PC-3 (cell line): ENCODE measurements around the gene DLG2. TPM values are rescaled to one million over a fixed set of nuclear protein-coding genes. Genes with fewer than 3 reads are reported as not detected.

Experiments
- ATAC-seq: fragments of 200-7000 bp; cut with Tn5 transposase; 2 replicates; pipeline ENCODE4 v1.9.1; 2020; ENCODE audit warnings: mild to moderate bottlenecking, moderate library complexity
- BruUV-seq: library from RNA; stranded (reverse); fragments of 400-500 nt; replicated peaks from 2 replicates; lab custom pipeline; 2021; lab: Mats Ljungman, UMichigan
- CTCF ChIA-PET: fragments of 300-600 bp; sonication (Branson Sonifier 250); formaldehyde crosslinking; loops from one replicate; lab custom pipeline; 2022; ENCODE audit warnings: antibody characterized with exemption; lab: Charles Lee
- POLR2A ChIA-PET: fragments of 300-600 bp; sonication (Branson Sonifier 250); formaldehyde crosslinking; loops from one replicate; lab custom pipeline; 2022; ENCODE audit warnings: antibody characterized with exemption; ENCODE audit not compliant: unreplicated experiment; lab: Charles Lee
- DNase-seq: peaks from one replicate; pipeline ENCODE4 v3.0.0-alpha.2; 2015
- H2AFZ ChIP-seq: fragments of 300-600 bp; sonication (generic); 2 replicates; pipeline ENCODE4 v1.6.0; 2016; ENCODE audit warnings: antibody characterized with exemption, low read length
- H3F3A ChIP-seq: fragments of 300-600 bp; sonication (generic); one replicate; pipeline ENCODE4 v1.6.0; 2017; ENCODE audit warnings: antibody characterized with exemption, low read length, control low read depth, mild to moderate bottlenecking; ENCODE audit not compliant: unreplicated experiment
- H3K27ac ChIP-seq: fragments of 300-600 bp; sonication (generic); 2 replicates; pipeline ENCODE4 v1.5.1; 2016; ENCODE audit warnings: mild to moderate bottlenecking, low read length
- H3K27me3 ChIP-seq: fragments of 300-600 bp; sonication (generic); 2 replicates; pipeline ENCODE4 v1.6.1; 2016; ENCODE audit warnings: low read length, mixed read lengths
- H3K36me3 ChIP-seq: fragments of 300-600 bp; sonication (generic); 2 replicates; pipeline ENCODE4 v1.6.1; 2016; ENCODE audit warnings: low read depth, mixed run types, low read length, mixed read lengths
- H3K4me1 ChIP-seq: fragments of 300-600 bp; sonication (generic); 2 replicates; pipeline ENCODE4 v1.5.1; 2016; ENCODE audit warnings: low read length; ENCODE audit not compliant: insufficient read depth
- H3K4me2 ChIP-seq: fragments of 300-600 bp; sonication (generic); 2 replicates; pipeline ENCODE4 v1.6.0; 2016; ENCODE audit warnings: low read length
- H3K4me3 ChIP-seq: fragments of 300-600 bp; sonication (generic); 2 replicates; pipeline ENCODE4 v1.5.1; 2016; ENCODE audit warnings: mild to moderate bottlenecking, low read length, mixed read lengths
- H3K79me2 ChIP-seq: fragments of 300-600 bp; sonication (generic); 2 replicates; pipeline ENCODE4 v1.6.1; 2017; ENCODE audit warnings: low read length, mixed read lengths
- H3K9ac ChIP-seq: fragments of 300-600 bp; sonication (generic); 2 replicates; pipeline ENCODE4 v1.6.0; 2016; ENCODE audit warnings: mild to moderate bottlenecking, low read length
- H3K9me2 ChIP-seq: fragments of 300-600 bp; sonication (generic); replicated peaks from 2 replicates; pipeline ENCODE4 v1.6.1; 2016; ENCODE audit warnings: mixed run types, low read length, mixed read lengths
- H3K9me3 ChIP-seq: fragments of 300-600 bp; sonication (generic); 2 replicates; pipeline ENCODE4 v1.6.1; 2016; ENCODE audit warnings: low read length, mixed read lengths
- H4K20me1 ChIP-seq: fragments of 300-600 bp; sonication (generic); 2 replicates; pipeline ENCODE4 v1.6.1; 2016; ENCODE audit warnings: low read length, mixed read lengths
- EZH2 ChIP-seq: fragments of 300-600 bp; sonication (generic); IDR thresholded peaks from one replicate; pipeline ENCODE4 v1.6.1; 2017; ENCODE audit warnings: antibody characterized with exemption, mild to moderate bottlenecking, low read length; ENCODE audit not compliant: unreplicated experiment
- EZH2phosphoT487 ChIP-seq: fragments of 300-600 bp; sonication (generic); IDR thresholded peaks from 2 replicates; pipeline ENCODE4 v1.6.1; 2018; ENCODE audit warnings: mild to moderate bottlenecking, antibody characterized with exemption, low read length, borderline replicate concordance
- intact Hi-C: fragments of 100-400 bp; cut with micrococcal nuclease; formaldehyde crosslinking; loops from 2 replicates; pipeline ENCODE4 v1.9.0; 2023
- total RNA-seq: library from RNA; depleted of rRNA; stranded (reverse); fragments of >200 nt; gene quantifications from 2 replicates; pipeline ENCODE4 v1.2.3, GENCODE V29; 2014
- TF ChIP-seq, protein P1 (sequence below): fragments of 300-600 bp; sonication (generic); conservative IDR thresholded peaks from 2 replicates; pipeline ENCODE4 v1.5.1; 2017; ENCODE audit warnings: antibody characterized with exemption, low read depth, mild to moderate bottlenecking, low read length

The DLG2 gene
- total RNA-seq, 1 experiment from 2014 or later: 0.58 TPM

DNA sequence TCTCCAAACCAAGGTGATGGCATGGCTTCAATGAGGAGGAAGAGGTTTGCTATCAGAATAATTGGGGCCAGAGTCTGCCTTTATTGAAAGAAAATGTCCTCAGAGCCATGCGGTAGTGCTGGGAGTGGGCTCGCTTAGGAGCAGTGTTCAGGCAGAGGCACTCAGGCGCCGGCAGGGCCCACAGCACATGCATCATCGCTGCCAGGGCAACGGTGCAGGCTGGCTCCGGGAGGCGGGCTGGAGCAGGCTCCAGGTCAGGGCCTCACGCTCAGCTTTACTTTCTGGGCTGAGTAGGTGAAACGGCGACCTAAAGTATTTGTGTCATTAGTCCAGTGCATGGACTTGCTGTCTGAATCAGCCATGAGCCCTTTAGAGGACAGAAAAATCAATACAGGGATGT, 2171.1 kb downstream of the DLG2 start:
- Histone ChIP-seq H4K20me1 (0 out of 2 replicates have a peak, but pooled peaks cover 4% of the 10 kb centered on the region), H2AFZ (no peak overlapping the region), H3K9ac (no peak overlapping the region), H3K4me2 (no peak overlapping the region), H3K4me1 (no peaks in the 10 kb centered on the region), H3K9me2 (no peaks in the 10 kb centered on the region), H3K9me3 (no peaks in the 10 kb centered on the region), H3F3A (no peaks in the 10 kb centered on the region), H3K36me3 (no peaks in the 10 kb centered on the region), H3K4me3 (no peak overlapping the region), H3K27ac (no peak overlapping the region), H3K27me3 (peaks cover 58% of the 10 kb centered on the region), H3K79me2 (no peaks in the 10 kb centered on the region)
- ChIA-PET CTCF (no interaction called here), POLR2A (no interaction called here)
- intact Hi-C loops: no loop called here
- no peak for ATAC-seq
- TF ChIP-seq EZH2phosphoT487: no peak
- TF ChIP-seq EZH2: no peak
- no peak for DNase-seq
- BruUV-seq: no TSS peak

GRCh38 chr11:83455356-83455755, 2171.8 kb downstream of the DLG2 start:
- Histone ChIP-seq H4K20me1 (0 out of 2 replicates have a peak, but pooled peaks cover 4% of the 10 kb centered on the region), H3K4me2 (no peak overlapping the region), H3K9me3 (no peaks in the 10 kb centered on the region), H3K9me2 (no peaks in the 10 kb centered on the region), H3K27ac (no peak overlapping the region), H3K4me1 (no peaks in the 10 kb centered on the region), H3F3A (no peaks in the 10 kb centered on the region), H2AFZ (no peak overlapping the region), H3K9ac (no peak overlapping the region), H3K4me3 (no peak overlapping the region), H3K27me3 (peaks cover 58% of the 10 kb centered on the region), H3K79me2 (no peaks in the 10 kb centered on the region), H3K36me3 (no peaks in the 10 kb centered on the region)
- POLR2A ChIA-PET: no interaction called here
- CTCF ChIA-PET: no interaction called here
- TF ChIP-seq EZH2phosphoT487: no peak
- no peak for TF ChIP-seq EZH2
- ATAC-seq (no peak), DNase-seq (no peak)
- intact Hi-C loops: no loop called here
- no TSS peak for BruUV-seq

- no peak overlapping the region for H3K27ac ChIP-seq
- peaks cover 58% of the 10 kb centered on the region for H3K27me3 ChIP-seq
- H4K20me1 ChIP-seq: 0 out of 2 replicates have a peak, but pooled peaks cover under 1% of the 10 kb centered on the region
- CTCF ChIA-PET: no interaction called here
- H2AFZ ChIP-seq: no peak overlapping the region
- ATAC-seq: no peak
- no peak overlapping the region for H3K4me3 ChIP-seq
- DNase-seq: no peak
- no peak overlapping the region for H3K4me2 ChIP-seq
- H3K4me1 ChIP-seq: no peaks in the 10 kb centered on the region
- TF ChIP-seq EZH2 (no peak), EZH2phosphoT487 (no peak)
- TF ChIP-seq, protein P1, sequence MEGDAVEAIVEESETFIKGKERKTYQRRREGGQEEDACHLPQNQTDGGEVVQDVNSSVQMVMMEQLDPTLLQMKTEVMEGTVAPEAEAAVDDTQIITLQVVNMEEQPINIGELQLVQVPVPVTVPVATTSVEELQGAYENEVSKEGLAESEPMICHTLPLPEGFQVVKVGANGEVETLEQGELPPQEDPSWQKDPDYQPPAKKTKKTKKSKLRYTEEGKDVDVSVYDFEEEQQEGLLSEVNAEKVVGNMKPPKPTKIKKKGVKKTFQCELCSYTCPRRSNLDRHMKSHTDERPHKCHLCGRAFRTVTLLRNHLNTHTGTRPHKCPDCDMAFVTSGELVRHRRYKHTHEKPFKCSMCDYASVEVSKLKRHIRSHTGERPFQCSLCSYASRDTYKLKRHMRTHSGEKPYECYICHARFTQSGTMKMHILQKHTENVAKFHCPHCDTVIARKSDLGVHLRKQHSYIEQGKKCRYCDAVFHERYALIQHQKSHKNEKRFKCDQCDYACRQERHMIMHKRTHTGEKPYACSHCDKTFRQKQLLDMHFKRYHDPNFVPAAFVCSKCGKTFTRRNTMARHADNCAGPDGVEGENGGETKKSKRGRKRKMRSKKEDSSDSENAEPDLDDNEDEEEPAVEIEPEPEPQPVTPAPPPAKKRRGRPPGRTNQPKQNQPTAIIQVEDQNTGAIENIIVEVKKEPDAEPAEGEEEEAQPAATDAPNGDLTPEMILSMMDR: no peak
- intact Hi-C loops: no loop called here
- H3K9me3 ChIP-seq: no peaks in the 10 kb centered on the region
- no peaks in the 10 kb centered on the region for H3K9me2 ChIP-seq
- POLR2A ChIA-PET: no interaction called here
- no peaks in the 10 kb centered on the region for H3F3A ChIP-seq
- no peaks in the 10 kb centered on the region for H3K36me3 ChIP-seq
- BruUV-seq: no TSS peak
- H3K9ac ChIP-seq: no peak overlapping the region
- no peaks in the 10 kb centered on the region for H3K79me2 ChIP-seq
Observed at GRCh38 chr11:83454674-83455073, 2172.5 kb downstream of the DLG2 start.
